Ovary (tissue), 9 donors: ENCODE results near the gene GDA. TPM values are rescaled to one million over a fixed set of nuclear protein-coding genes. Genes with fewer than 3 reads are reported as not detected.
"Not testable (repeated sequence)": the region's sequence is repeated elsewhere in the genome, so short reads cannot be mapped to it uniquely, and the experiment has no call there.

ENCODE experiments used
- DNase-seq, 5 donors: peaks; one replicate each; pipeline ENCODE4 v3.0.0-alpha.2; 2019 to 2020
- H3K27ac ChIP-seq, 2 donors: fragments of 200-600 bp; one replicate each; pipeline versions ENCODE4 v1.5.1 to v1.8.0; 2019 to 2022
- H3K27me3 ChIP-seq: fragments of 200-600 bp; one replicate; pipeline ENCODE4 v1.8.0; 2022
- H3K36me3 ChIP-seq: fragments of 200-600 bp; sonication (generic); one replicate; pipeline ENCODE4 v1.5.1; 2019
- H3K4me1 ChIP-seq: one replicate; pipeline ENCODE4 v1.8.1; 2013; ENCODE audit warnings: mild to moderate bottlenecking, moderate library complexity; ENCODE audit not compliant: insufficient read depth
- H3K4me3 ChIP-seq: fragments of 200-600 bp; sonication (generic); one replicate; pipeline ENCODE4 v1.5.1; 2017
- H3K9me3 ChIP-seq, 2 donors: fragments of 200-600 bp in 1 of 2; sonication (generic) in 1 of 2; one replicate each; pipeline versions ENCODE4 v1.5.1 to v1.8.1; 2013 to 2019; ENCODE audit warnings: mild to moderate bottlenecking in 1 of 2, moderate library complexity in 1 of 2
- CTCF ChIP-seq, 3 donors: fragments of 450-650 bp in 2 of 3; fragments of 200-600 bp in 1 of 3; IDR thresholded peaks; one replicate each; pipeline versions ENCODE4 v1.5.1 to v1.8.0; 2016 to 2022; ENCODE audit warnings: antibody characterized with exemption in 3 of 3, mild to moderate bottlenecking in 1 of 3
- EP300 ChIP-seq: sonication (generic); formaldehyde crosslinking; IDR thresholded peaks from one replicate; pipeline ENCODE4 v1.6.1; 2017; ENCODE audit warnings: antibody characterized with exemption
- POLR2A ChIP-seq: fragments of 450-650 bp; IDR thresholded peaks from one replicate; pipeline ENCODE4 v1.6.1; 2017; ENCODE audit warnings: antibody characterized with exemption, mild to moderate bottlenecking, moderate library complexity
- WGBS, 3 donors: extraction: QIAGEN DNeasy Blood & Tissue Kit in 1 of 3; methylation state at CpG; one replicate each; pipeline versions ENCODE4 v1.1.5 to v1.1.7; 2013 to 2017; 5-methylcytosine and 5-hydroxymethylcytosine counted together
- intact Hi-C, 4 donors: fragments of 100-400 bp; cut with DNase I; formaldehyde crosslinking; loops; one replicate each; pipeline versions ENCODE4 v1.11.0 to v1.15.1; 2022 to 2023
- polyA plus RNA-seq, 2 donors: library from polyadenylated mRNA; stranded (reverse); fragments of 200-250 nt in 1 of 2; fragments of 350-450 nt in 1 of 2; fragmentation: Illumina TruSeq in 1 of 2; extraction: RNeasy Lipid Tissue Mini Kit (QIAGEN cat#74804) in 1 of 2; gene quantifications; one replicate each; pipeline ENCODE4 v1.2.3, GENCODE V29; 2013 to 2014
- total RNA-seq, 7 donors: library from RNA; depleted of rRNA in 2 of 7; stranded (reverse); fragments of >200 nt in 2 of 7; fragmentation: NEBNext Ultra II Directional in 3 of 7; extraction: Animal tissue kit (Norgen Biotek cat#: 25700) in 3 of 7; gene quantifications; one replicate each; pipeline versions ENCODE4 v1.1.0 to v1.2.4, GENCODE V29; 2016 to 2023
- donor health status: DM: no; HTN: no; CAD: no; lungs with moderate emphysema.
- donor health status: DM: no; HTN: no; CAD: no.
- donor health status: Bipolar disorder and iron deficiency.
- donor health status: DM: yes; HTN: yes; CAD: no.
- donor health status: DM: no; HTN: no; CAD: no.
- donor health status: DM: yes; HTN: yes; CAD: no.

Gene GDA
- total and polyA plus RNA-seq, 9 donors = 0.02 to 26.7 (median 0.31) TPM; not detected in 2

GRCh38 chr9:72257814-72258213 is 108.6 kb downstream of the GDA start:
- Histone ChIP-seq H3K27me3 (no peaks in the 10 kb centered on the region), H3K9me3 (no peaks in the 10 kb centered on the region), H3K27ac (no peak overlapping the region), H3K4me1 (no peaks in the 10 kb centered on the region), H3K36me3 (no peaks in the 10 kb centered on the region), H3K4me3 (no peak overlapping the region)
- intact Hi-C loops = no loop called here
- 68 to 86% (median 72%) methylated on average over 3 of the region's 3 CpGs for WGBS, 3 donors
- DNase-seq = no peak
- TF ChIP-seq CTCF (IDR thresholded peaks at IDR 0.05) (no peak), EP300 (no peak), POLR2A (no peak)

GRCh38 chr9:72262063-72262462 is 112.8 kb downstream of the GDA start:
- WGBS, 3 donors = 45 to 50% (median 49%) methylated on average over 2 of the region's 2 CpGs
- DNase-seq = no peak
- Histone ChIP-seq H3K27ac (no peak overlapping the region), H3K9me3 (no peaks in the 10 kb centered on the region), H3K4me3 (no peak overlapping the region), H3K4me1 (no peaks in the 10 kb centered on the region), H3K27me3 (no peaks in the 10 kb centered on the region), H3K36me3 (no peaks in the 10 kb centered on the region)
- TF ChIP-seq POLR2A = no peak
- no peak for TF ChIP-seq CTCF (IDR thresholded peaks at IDR 0.05)
- no peak for TF ChIP-seq EP300
- intact Hi-C loops = no loop called here

- no peak for DNase-seq
- Histone ChIP-seq H3K4me1 (no peaks in the 10 kb centered on the region), H3K27ac (no peak overlapping the region), H3K4me3 (no peak overlapping the region), H3K36me3 (no peaks in the 10 kb centered on the region), H3K27me3 (no peaks in the 10 kb centered on the region), H3K9me3 (no peaks in the 10 kb centered on the region)
- intact Hi-C loops = no loop called here
- WGBS, 3 donors = 92 to 98% (median 97%) methylated on average over 1 of the region's 1 CpG
- TF ChIP-seq EP300 = no peak
- TF ChIP-seq CTCF (IDR thresholded peaks at IDR 0.05) = no peak
- no peak for TF ChIP-seq POLR2A
Observed at GRCh38 chr9:72263572-72263971, 114.3 kb downstream of the GDA start.

GRCh38 chr9:72268961-72269360 is 119.7 kb downstream of the GDA start:
- H3K36me3 ChIP-seq = no peaks in the 10 kb centered on the region
- TF ChIP-seq POLR2A (no peak), CTCF (IDR thresholded peaks at IDR 0.05) (no peak), EP300 (no peak)
- no peak for DNase-seq
- H3K9me3 ChIP-seq = no peaks in the 10 kb centered on the region
- H3K27ac ChIP-seq = no peak overlapping the region
- 71 to 82% (median 78%) methylated on average over 3 of the region's 3 CpGs for WGBS, 3 donors
- H3K27me3 ChIP-seq = no peaks in the 10 kb centered on the region
- no peak overlapping the region for H3K4me3 ChIP-seq
- H3K4me1 ChIP-seq = no peaks in the 10 kb centered on the region
- intact Hi-C loops = loop anchor here in 2 of 4 donors (5.0 kb wide), 2 partner anchors 227 to 232 kb away; no protein-coding TSS in a partner anchor

- not testable (repeated sequence) for H3K4me1 ChIP-seq, H3K9me3 ChIP-seq, H3K27ac ChIP-seq, H3K36me3 ChIP-seq, DNase-seq, H3K4me3 ChIP-seq, H3K27me3 ChIP-seq
- intact Hi-C loops = loop anchor here in 3 of 4 donors (2.0 to 10.0 kb wide), 3 partner anchors 232 to 554 kb away; no protein-coding TSS in a partner anchor
- 97 to 100% (median 98%) methylated on average over 3 of the region's 3 CpGs for WGBS, 3 donors
Observed at GRCh38 chr9:72270359-72270758, 121.1 kb downstream of the GDA start.
